Measurements from ENCODE around the gene CPSF7.

GRCh38 chr11:61460474-61460881 is 30.7 kb upstream of the CPSF7 start:
- TF ChIP-seq CTCF (IDR thresholded peaks at IDR 0.05; ENCODE audit: low read depth, low read length, missing input control) = no peak
- TF ChIP-seq MAX (IDR thresholded peaks at IDR 0.05) = no peak
- TF ChIP-seq EGR1 (IDR thresholded peaks at IDR 0.05; ENCODE audit: low read depth in 2 of 2) = no peak

Data from liver (tissue), 3 donors.